ENCODE data around the gene ADAMTSL1. TPM values are rescaled to one million over a fixed set of nuclear protein-coding genes. Genes with fewer than 3 reads are reported as not detected.

ADAMTSL1 gene
- total and polyA plus RNA-seq, 4 donors = 0.31 to 3.4 (median 1.9) TPM

GRCh38 chr9:18673179-18673578, 199.2 kb downstream of the ADAMTSL1 start (continued):
- TF ChIP-seq ZBTB33 (IDR thresholded peaks at IDR 0.05) (no peak), FOXA2 (IDR thresholded peaks at IDR 0.05) (no peak), ATF3 (IDR thresholded peaks at IDR 0.05) (no peak), HNF4A (conservative IDR thresholded peaks at IDR 0.05) (no peak)

GRCh38 chr9:18675332-18675731, 201.4 kb downstream of the ADAMTSL1 start:
- Histone ChIP-seq H3K4me3 (ENCODE audit: low read depth in 1 of 3, low read length in 3 of 3) (no peak overlapping the region), H3K9ac (ENCODE audit: low read depth in 1 of 2, low read length in 2 of 2) (no peak overlapping the region), H3K27me3 (ENCODE audit: control insufficient read depth in 4 of 4, insufficient read depth in 4 of 4, low read length in 3 of 4) (no peaks in the 10 kb centered on the region), H3K4me1 (ENCODE audit: control insufficient read depth in 4 of 4, insufficient read depth in 4 of 4, low read length in 3 of 4) (peaks cover 0 to 2% (median 0%) of the 10 kb centered on the region in 4 donors), H3K36me3 (ENCODE audit: control insufficient read depth in 4 of 4, insufficient read depth in 3 of 4, low read depth in 1 of 4, low read length in 3 of 4) (no peaks in the 10 kb centered on the region), H3K9me3 (ENCODE audit: control insufficient read depth in 4 of 4, low read length in 3 of 4) (no peaks in the 10 kb centered on the region), H3K27ac (ENCODE audit: low read depth in 1 of 2, low read length in 2 of 2) (no peak overlapping the region)
- 85% methylated on average over 1 of the region's 1 CpG for WGBS
- DNase-seq (ENCODE audit: low spot score) = no peak
- TF ChIP-seq ATF3 (IDR thresholded peaks at IDR 0.05) (no peak), REST (IDR thresholded peaks at IDR 0.05) (no peak), ZBTB33 (IDR thresholded peaks at IDR 0.05) (no peak), FOXA1 (IDR thresholded peaks at IDR 0.05) (no peak), HNF4G (IDR thresholded peaks at IDR 0.05) (no peak), HNF4A (conservative IDR thresholded peaks at IDR 0.05) (no peak)

- TF ChIP-seq SP1 (IDR thresholded peaks at IDR 0.05) = no peak
- TF ChIP-seq JUND (IDR thresholded peaks at IDR 0.05) = no peak
- TF ChIP-seq FOXA1 (IDR thresholded peaks at IDR 0.05) = no peak
- TF ChIP-seq YY1 (IDR thresholded peaks at IDR 0.05) = no peak
- TF ChIP-seq MAX (IDR thresholded peaks at IDR 0.05) = no peak
- TF ChIP-seq HNF4G (IDR thresholded peaks at IDR 0.05) = no peak
- TF ChIP-seq TAF1 (conservative IDR thresholded peaks at IDR 0.05) = no peak
- TF ChIP-seq GABPA (IDR thresholded peaks at IDR 0.05 in 1 of 2, conservative IDR thresholded peaks at IDR 0.05 in 1 of 2) = no peak
- no peak for TF ChIP-seq HNF4A (conservative IDR thresholded peaks at IDR 0.05)
- H3K27me3 ChIP-seq (ENCODE audit: control insufficient read depth in 4 of 4, insufficient read depth in 4 of 4, low read length in 3 of 4) = no peaks in the 10 kb centered on the region
- H3K36me3 ChIP-seq (ENCODE audit: control insufficient read depth in 4 of 4, insufficient read depth in 3 of 4, low read depth in 1 of 4, low read length in 3 of 4) = no peaks in the 10 kb centered on the region
- no peak overlapping the region for H3K9ac ChIP-seq (ENCODE audit: low read depth in 1 of 2, low read length in 2 of 2)
- no peak overlapping the region for H3K4me3 ChIP-seq (ENCODE audit: low read depth in 1 of 3, low read length in 3 of 3)
- peaks cover 0 to 2% (median 0%) of the 10 kb centered on the region in 4 donors for H3K4me1 ChIP-seq (ENCODE audit: control insufficient read depth in 4 of 4, insufficient read depth in 4 of 4, low read length in 3 of 4)
- no peak for DNase-seq (ENCODE audit: low spot score)
- no peak overlapping the region for H3K27ac ChIP-seq (ENCODE audit: low read depth in 1 of 2, low read length in 2 of 2)
- no peaks in the 10 kb centered on the region for H3K9me3 ChIP-seq (ENCODE audit: control insufficient read depth in 4 of 4, low read length in 3 of 4)
Observed at GRCh38 chr9:18675973-18676372, 202.0 kb downstream of the ADAMTSL1 start.
